ENCODE measurements around the gene ADAMTSL1. TPM values are rescaled to one million over a fixed set of nuclear protein-coding genes. Genes with fewer than 3 reads are reported as not detected.

Gene ADAMTSL1
- total and polyA plus RNA-seq, 2 donors from 2014 or later, result 3.0 to 27.3 TPM

Small RNA genes within 50 kb of the gene (microRNA-seq; reads per million reads assigned to microRNA genes)
- gene MIR3152, result not detected
